ENCODE data around the gene UTY.

GRCh38 chrY:13296176-13296890, 183.5 kb downstream of the UTY start:
- TF ChIP-seq PYGO2 (tag; IDR thresholded peaks at IDR 0.05) (no peak), TSHZ1 (CRISPR knock-in tag; IDR thresholded peaks at IDR 0.05) (no peak), ZNF232 (CRISPR knock-in tag; IDR thresholded peaks at IDR 0.05) (no peak), POLR2AphosphoS5 (IDR thresholded peaks at IDR 0.05; ENCODE audit: control insufficient read depth, insufficient read depth, low read depth, low read length) (no peak), PHB2 (IDR thresholded peaks at IDR 0.05; ENCODE audit: low read depth) (no peak), TAF1 (IDR thresholded peaks at IDR 0.05; ENCODE audit: control insufficient read depth, extremely low read depth, insufficient read depth, low read length, severe bottlenecking) (no peak), ZNF133 (CRISPR knock-in tag; IDR thresholded peaks at IDR 0.05) (no peak), PTBP1 (IDR thresholded peaks at IDR 0.05; ENCODE audit: low read depth, low read length) (no peak), GTF3C2 (IDR thresholded peaks at IDR 0.05; ENCODE audit: borderline replicate concordance, extremely low read depth, insufficient read length) (no peak), ZZZ3 (IDR thresholded peaks at IDR 0.05) (no peak), MED1 (CRISPR knock-in tag; IDR thresholded peaks at IDR 0.05; ENCODE audit: borderline replicate concordance) (no peak), RBFOX2 (IDR thresholded peaks at IDR 0.05; ENCODE audit: low read depth, low read length) (no peak), ZBTB43 (CRISPR knock-in tag; IDR thresholded peaks at IDR 0.05) (no peak)
